Brain pericyte (primary cell): Measurements from ENCODE around the gene GPR26.
"Not testable (repeated sequence)": the region's sequence is repeated elsewhere in the genome, so short reads cannot be mapped to it uniquely, and the experiment has no call there.

Source experiments
- DNase-seq: peaks from one replicate; pipeline ENCODE4 v3.0.0-alpha.2; 2012; ENCODE audit warnings: low read depth, low spot score

Gene GPR26

DNA sequence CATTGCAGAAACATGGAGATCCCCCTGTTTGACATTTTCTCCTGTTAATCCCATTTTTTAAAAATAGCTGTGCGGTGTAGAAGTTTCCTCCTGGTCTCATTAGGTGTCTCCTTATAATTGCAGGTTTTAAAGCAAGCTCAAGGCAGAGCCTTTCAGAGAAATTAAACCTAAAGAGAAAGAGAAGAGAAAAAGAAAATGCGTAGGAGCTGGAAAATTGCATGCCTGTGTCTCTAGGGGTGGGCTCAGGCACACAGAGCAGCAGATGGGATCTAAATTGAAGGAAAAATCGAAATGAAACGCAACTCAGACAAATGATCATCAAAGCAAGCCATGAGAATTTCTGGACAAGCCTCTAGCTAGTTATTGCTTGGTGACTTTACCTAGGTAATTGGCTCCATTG, 40.1 kb downstream of the GPR26 start:
- no peak for DNase-seq

DNA sequence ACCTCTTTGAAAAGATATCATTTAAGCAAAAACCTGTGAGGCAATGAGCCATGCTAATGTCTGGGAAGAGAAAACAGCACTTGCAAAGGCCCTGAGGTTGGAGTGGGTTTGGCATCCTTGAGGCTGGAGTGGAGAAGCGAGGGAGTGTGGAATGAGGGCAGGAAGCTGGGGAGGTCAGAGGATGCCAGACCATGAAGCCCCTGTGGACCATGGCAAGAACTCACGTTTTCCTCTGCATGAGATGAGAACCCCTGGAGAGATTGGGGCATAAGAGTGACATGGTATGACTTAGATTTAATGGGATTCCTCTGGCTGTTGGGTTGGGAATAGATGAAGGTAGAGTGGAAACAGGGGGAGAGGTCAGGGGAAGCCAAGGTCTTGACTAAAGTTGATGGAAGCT, 49.4 kb downstream of the GPR26 start:
- DNase-seq = no peak

DNA sequence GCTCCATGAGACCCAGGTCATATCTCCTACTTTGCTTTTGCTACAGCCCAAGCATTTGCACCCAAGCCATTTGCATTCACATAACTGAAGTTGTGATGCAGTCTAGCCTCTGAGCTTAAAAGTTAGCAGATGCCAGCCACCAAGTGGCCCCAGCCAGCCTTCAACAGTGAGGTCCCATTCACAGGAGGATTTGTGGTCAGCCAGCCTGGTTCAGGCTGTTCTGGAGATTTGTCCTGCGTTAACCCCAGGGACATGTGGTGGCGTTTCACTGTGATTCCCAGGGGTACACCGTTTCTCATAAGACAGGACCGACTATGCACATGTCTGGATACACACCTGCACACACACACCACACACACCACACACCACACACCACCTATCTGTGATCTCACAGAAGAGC, 51.2 kb downstream of the GPR26 start:
- no peak for DNase-seq

DNA sequence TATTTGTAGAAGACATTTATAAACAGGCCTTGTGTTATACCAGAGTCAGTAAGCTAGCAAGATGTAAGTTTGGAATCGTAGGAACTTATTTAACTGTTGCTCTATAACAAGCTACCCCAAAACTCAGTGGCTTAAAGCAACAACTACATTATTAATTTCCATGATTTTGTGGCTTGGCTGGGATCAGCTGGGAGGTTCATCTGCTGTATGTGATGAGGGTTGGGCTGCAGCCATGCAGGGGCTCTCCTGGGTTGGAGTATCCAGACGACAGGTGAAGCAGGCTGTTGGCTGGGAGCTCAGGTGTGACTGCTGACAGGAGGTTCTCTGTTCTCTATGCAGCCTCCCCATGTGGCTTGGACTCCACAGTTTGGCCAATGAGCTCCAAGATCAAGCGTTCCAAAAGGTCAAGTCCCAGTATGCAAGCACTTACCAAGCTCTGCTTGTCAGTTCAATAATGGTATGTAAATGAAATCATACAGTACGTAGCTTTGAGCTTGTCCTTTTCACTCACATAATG, 52.4 kb downstream of the GPR26 start:
- no peak for DNase-seq

DNA sequence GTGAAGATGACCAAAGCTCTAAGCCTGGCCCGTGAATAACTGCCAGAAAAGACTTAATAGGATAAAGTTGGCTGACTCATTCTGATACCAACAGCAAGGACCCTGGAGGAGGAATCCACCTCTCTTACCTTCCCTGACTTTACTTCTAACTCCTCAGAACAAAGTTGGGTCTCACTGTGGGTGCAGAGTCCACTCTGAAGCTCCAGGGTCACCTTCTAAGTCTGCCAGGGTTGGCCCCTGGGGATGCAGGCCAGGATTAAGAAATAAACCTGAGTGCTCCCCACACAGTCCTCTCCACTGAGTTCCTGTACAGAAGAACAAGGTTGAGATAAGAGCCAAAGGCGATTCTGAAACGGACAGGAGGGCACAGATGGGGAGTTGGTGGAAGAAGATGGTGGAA, 54.4 kb downstream of the GPR26 start:
- DNase-seq = no peak

DNA sequence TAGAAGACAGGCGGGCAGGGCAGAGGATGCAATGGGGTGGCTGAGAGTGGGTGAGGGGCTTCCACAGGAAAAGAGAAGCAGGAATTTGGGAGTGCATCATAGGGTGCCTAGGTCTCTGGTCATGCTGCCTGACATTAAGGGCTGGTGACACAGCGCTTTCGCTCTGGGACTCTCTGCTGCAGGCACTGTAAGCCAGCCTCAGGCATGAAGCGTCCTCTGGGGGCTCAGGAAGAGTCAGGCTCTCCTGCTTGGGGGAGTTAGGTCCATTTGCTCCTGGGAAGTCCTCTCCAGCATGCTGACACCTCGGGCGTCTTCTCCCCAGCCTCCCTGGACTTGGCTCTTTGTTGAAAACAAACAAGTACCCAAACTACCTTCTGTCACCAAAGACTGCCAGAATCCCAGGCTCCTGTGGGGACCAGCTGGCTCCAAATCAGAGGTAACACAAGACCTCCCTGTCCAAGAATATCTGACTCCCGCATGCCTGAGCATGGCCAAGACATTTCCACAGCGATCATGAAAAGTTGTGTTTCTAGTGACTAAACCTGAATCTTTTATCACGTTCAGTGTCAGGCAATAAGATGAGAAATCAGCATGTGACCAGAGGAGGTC, 55.4 kb downstream of the GPR26 start:
- DNase-seq = no peak

DNA sequence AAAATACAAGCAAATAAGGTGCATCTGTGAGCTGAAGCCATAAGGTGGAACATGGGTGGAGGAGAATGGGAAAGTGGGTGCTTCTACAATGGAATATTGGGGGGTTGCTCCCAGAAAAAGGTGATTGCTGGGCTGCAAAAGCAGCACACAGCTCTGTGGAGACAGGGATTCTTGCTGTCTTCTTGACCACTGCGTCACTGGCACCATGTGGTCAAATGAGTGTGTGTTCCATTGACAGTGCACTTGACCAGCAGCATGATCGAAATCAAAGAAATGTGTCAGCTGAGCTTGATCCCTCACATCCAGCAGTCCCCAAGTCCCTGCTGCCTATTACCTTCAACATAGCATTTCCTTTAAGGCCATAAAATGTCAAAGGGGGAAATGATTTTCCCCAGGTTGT, 56.2 kb downstream of the GPR26 start:
- DNase-seq = no peak

DNA sequence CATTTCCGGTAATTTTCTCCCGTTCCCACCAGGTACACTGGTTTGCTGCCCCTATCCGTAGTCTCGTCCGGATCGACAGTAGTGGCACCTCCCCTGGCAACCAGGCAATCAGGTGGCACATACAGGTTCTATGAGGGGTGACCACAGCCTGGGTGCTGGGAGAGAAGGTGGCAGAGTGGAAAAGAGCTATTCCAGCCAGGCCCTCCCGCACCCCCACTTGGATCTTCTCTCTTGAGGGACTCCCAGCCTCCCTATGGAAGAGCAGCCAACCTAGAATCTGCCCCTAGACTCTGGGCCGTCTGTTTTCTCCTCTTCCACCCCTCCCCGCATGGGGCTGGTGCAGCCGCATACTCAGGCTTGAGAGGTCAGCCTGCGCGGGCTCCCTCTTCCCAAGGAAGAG, 58.6 kb downstream of the GPR26 start:
- DNase-seq = no peak

DNA sequence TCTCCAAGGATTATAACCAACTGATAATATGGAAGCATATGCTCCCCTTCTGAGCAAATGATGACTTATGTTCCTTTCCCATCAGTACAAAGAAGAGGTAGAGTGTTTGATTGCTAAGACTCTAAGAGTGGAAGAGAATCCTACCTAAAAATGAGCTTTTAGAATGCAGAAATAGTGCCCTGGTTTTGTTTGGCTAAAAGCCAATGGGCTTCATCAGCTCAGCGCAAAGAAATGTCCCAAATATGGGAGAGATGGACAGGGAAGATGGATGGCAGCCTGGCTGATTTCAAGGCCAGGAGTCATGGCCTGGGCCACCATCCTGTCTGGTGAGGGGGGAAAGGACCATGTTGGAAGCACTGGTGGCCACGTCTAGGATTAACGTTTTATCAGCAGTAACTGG, 60.2 kb downstream of the GPR26 start:
- no peak for DNase-seq

DNA sequence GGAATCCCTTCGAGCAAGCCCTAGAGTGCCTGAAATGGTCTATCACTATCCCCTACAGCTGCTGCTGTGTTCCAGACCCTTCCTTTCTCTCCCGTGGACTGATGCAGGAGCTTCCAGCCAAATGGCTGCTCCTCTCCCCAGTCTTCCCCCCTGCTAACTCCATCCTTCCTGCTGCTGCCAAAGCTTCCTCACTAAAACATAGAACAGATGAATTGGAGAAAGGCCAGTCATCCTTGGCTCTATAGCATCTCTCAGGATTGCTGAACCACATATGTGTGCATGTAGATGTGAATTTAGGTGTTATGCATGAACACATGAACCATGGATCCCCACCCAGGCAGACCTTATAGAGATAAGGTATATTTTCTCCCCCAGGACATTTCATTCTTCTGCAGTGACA, 60.7 kb downstream of the GPR26 start:
- DNase-seq = no peak

DNA sequence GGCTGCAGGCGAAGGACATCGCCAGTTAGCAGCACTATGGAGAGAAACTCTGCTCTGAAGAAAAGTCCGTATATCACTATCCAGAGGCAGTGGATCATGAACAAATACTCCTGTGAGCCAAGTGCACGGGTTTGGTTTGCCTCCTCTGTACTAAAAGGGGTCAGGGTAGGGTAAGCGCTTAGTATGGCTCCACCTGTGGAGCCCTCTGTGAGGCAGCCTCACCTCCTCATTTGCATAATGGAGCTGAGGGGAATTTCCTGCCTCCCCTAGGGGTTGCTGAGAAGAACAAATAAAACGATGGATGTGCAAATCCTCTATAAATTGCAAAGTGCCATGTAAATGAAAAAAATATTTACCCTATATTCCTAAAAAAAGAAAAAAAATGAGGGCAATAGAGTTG, 63.4 kb downstream of the GPR26 start:
- no peak for DNase-seq

DNA sequence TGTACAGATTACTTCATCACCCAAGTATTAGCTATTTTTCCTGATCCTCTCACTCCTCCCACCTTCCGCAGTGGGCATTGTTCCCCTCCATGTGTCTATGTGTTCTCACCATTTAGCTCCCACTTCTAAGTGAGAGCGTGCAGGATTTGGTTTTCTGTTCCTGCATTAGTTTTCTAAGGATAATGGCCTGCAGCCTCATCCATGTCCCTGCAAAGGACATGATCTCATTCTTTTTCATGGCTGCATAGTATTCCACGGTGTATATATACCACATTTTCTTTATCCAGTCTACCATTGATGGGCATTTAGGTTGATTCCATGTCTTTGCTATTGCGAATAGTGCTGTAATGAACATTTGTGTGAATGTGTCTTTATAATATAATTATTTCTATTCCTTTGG, 70.8 kb downstream of the GPR26 start:
- DNase-seq = not testable (repeated sequence)

DNA sequence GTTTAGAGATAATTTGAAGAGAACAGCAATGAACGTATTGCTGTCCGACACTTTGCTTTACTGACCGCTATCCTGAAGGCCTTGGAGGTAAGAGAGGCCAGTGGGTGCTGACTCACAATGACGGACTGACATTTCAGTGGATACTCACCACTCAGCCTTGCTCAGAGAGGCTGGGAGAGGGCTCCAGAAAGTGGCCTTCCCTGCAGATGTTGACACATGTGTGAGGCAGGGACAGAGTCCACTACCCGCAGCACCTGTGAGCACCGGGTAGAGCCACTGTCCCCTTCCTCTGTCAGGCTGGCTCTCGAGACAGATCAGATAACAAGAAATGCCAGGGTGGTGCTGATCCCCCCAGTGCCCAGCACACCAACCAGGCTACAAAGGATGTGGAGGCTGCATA, 75.0 kb downstream of the GPR26 start:
- no peak for DNase-seq

DNA sequence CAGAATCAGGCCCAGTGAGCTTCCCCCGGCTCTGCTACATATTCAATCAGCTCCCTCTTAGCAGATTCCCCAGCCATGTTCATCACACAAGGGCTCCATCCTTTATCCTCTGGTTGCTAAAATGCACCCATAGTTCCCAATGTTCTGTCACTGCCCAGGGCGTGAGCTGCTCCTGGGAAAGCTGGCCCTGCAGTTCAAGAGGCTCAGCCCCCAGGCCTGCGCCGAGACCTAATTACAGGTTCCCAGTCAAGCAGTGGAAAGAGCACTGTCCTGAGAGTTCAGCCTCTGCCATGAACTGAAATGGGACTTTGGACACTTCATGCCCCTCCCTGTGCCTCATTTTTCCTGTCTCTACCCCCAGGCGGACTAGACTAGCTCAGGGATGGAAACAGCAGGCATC, 75.6 kb downstream of the GPR26 start:
- DNase-seq = no peak

DNA sequence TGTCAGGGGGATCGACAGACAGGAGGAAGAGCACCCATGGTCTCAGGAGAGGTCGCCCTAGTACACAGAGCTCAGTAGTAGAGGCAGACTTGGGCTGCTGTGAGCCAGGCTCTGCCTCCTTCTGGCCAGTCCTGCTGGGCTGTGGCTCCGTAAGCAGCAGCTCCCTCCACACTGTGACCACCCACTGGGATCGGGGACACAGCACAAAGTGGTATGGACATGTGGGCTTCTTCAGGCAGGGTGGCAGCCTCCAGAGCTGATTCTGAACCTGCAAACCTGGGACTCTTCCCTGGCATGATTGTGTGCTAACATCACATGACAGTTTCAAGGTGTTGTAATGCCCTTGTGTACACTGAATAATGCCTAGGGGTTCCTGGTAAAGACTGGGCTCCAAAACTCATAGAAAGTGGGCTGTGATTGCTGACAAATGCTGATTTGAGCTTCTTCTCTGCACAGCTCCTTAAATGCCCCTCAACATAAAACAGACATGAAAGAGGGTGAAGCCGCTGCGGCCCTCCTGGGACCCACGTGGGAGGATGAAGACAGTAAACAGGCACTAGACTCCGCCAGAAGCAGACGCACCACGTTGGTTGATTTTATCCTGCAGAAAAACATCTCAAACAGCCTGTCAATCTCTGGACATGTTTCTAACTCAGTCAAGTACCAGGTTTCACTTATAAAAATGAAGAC, 76.7 kb downstream of the GPR26 start:
- no peak for DNase-seq

DNA sequence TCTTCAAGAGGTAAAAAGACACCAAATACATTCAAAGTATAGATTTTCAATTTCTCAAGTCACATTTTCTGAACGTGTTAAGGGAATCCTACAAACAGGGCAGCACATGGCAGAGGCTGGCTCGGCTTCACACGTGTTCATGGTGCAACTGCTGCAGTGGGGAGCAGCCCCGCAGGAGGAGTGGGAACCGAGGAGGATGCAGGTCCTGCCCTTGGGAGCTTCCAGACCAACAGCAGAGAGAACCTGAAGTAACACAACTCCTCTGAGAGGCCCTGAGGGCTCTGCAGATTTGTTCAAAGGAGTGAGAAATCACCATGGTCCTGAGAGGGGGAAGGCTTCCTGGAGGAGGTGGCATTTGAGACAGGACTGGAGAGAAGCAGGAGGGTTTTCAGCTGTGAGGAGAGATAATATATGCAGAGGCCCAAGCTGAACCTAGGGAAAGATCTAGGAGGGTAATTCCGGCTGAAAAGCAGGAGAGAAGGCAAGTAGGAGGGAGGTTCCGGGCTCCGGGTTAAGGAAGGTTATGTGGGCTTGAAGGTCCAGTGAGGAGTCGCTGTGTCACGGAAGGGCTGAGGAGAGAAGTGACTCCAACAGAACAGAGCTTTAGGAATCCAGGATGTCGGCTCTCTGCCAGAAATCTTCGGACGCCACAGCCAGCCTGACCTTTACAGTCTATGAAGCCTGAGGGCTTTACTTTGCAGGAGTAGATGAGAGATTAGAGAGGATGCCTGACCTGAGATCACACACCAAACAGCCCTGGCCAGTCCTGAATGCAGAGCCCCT, 77.5 kb downstream of the GPR26 start:
- no peak for DNase-seq

DNA sequence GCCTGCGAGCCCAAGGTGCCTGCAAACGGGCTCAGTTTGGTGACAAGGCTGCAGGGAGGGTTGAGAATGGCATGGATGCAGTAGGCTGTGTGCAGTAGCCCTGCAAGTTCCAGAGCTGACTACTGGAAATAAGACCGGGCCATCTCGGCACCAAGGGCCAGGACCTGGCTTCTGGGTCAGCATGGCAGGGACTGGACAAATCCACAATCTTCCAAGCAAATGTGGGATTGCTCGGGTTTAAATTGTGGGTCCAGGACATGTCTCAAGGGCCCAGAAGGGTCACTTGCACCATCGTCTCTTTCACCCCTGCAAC, 78.0 kb downstream of the GPR26 start:
- DNase-seq = no peak
